Natural killer cell (primary cell): ENCODE data around the gene ARPP21. TPM values are rescaled to one million over a fixed set of nuclear protein-coding genes. Genes with fewer than 3 reads are reported as not detected.

Experiments used
- ATAC-seq, 3 donors: fragments of 150-1000 bp in 2 of 3; fragments of 200-7000 bp in 1 of 3; cut with Tn5 transposase; 1 replicate in 1 of 3; 2 replicates in 2 of 3; pipeline ENCODE4 v1.10.0; 2021; ENCODE audit warnings: mild to moderate bottlenecking in 2 of 3, moderate library complexity in 2 of 3
- DNase-seq, 2 donors: peaks; one replicate each; pipeline versions ENCODE4 v3.0.0 to v3.0.0-alpha.2; 2013 to 2021; ENCODE audit warnings: mixed read lengths in 1 of 2
- H3K27ac ChIP-seq: one replicate; pipeline ENCODE4 v1.5.1; 2013; ENCODE audit warnings: mild to moderate bottlenecking, low read length
- H3K27me3 ChIP-seq: one replicate; pipeline ENCODE4 v1.6.1; 2013; ENCODE audit warnings: low read length; ENCODE audit not compliant: control insufficient read depth, insufficient read depth
- H3K36me3 ChIP-seq: one replicate; pipeline ENCODE4 v1.6.1; 2013; ENCODE audit warnings: low read length; ENCODE audit not compliant: control insufficient read depth, insufficient read depth
- H3K4me1 ChIP-seq: one replicate; pipeline ENCODE4 v1.6.1; 2013; ENCODE audit warnings: low read length; ENCODE audit not compliant: control insufficient read depth, insufficient read depth
- H3K4me3 ChIP-seq: one replicate; pipeline ENCODE4 v1.5.1; 2013; ENCODE audit warnings: low read length
- H3K9me3 ChIP-seq: one replicate; pipeline ENCODE4 v1.6.1; 2013; ENCODE audit warnings: low read length; ENCODE audit not compliant: control insufficient read depth, insufficient read depth
- H3K27ac Mint-ChIP-seq, 2 donors: one replicate each; pipeline ENCODE4 v1.8.0; 2022; ENCODE audit warnings: mild to moderate bottlenecking in 2 of 2, mixed read lengths in 2 of 2, moderate library complexity in 1 of 2
- H3K27me3 Mint-ChIP-seq, 2 donors: one replicate each; pipeline ENCODE4 v1.8.0; 2022; ENCODE audit warnings: low read depth in 2 of 2, mixed read lengths in 2 of 2
- H3K36me3 Mint-ChIP-seq: one replicate; pipeline ENCODE4 v1.8.0; 2022; ENCODE audit warnings: mixed read lengths
- H3K4me1 Mint-ChIP-seq, 2 donors: one replicate each; pipeline ENCODE4 v1.8.0; 2022; ENCODE audit warnings: mixed read lengths in 2 of 2
- H3K4me3 Mint-ChIP-seq: one replicate; pipeline ENCODE4 v1.8.0; 2022; ENCODE audit warnings: mild to moderate bottlenecking, moderate library complexity, mixed read lengths
- H3K9me3 Mint-ChIP-seq, 2 donors: one replicate each; pipeline ENCODE4 v1.8.0; 2022; ENCODE audit warnings: mixed read lengths in 2 of 2
- CTCF ChIP-seq: fragments of 200-600 bp; IDR thresholded peaks from one replicate; pipeline ENCODE4 v1.8.0; 2022; ENCODE audit warnings: antibody characterized with exemption
- WGBS: methylation state at CpG from one replicate; pipeline ENCODE4 v1.1.7; 2013; ENCODE audit warnings: missing lambda C conversion rate; ENCODE audit not compliant: insufficient coverage; 5-methylcytosine and 5-hydroxymethylcytosine counted together
- intact Hi-C: fragments of 100-400 bp; cut with micrococcal nuclease; formaldehyde crosslinking; loops from one replicate; pipeline ENCODE4 v1.14.2; 2022
- total RNA-seq, 4 donors: library from RNA; stranded (reverse); fragments of 120-200 nt in 1 of 4; gene quantifications; one replicate each; pipeline versions ENCODE4 v1.2.3 to v1.2.4, GENCODE V29; 2013 to 2022

Gene ARPP21
- total RNA-seq, 3 donors from 2014 or later (not counting 1 experiment from before 2014, with no cell fraction given): not detected

DNA sequence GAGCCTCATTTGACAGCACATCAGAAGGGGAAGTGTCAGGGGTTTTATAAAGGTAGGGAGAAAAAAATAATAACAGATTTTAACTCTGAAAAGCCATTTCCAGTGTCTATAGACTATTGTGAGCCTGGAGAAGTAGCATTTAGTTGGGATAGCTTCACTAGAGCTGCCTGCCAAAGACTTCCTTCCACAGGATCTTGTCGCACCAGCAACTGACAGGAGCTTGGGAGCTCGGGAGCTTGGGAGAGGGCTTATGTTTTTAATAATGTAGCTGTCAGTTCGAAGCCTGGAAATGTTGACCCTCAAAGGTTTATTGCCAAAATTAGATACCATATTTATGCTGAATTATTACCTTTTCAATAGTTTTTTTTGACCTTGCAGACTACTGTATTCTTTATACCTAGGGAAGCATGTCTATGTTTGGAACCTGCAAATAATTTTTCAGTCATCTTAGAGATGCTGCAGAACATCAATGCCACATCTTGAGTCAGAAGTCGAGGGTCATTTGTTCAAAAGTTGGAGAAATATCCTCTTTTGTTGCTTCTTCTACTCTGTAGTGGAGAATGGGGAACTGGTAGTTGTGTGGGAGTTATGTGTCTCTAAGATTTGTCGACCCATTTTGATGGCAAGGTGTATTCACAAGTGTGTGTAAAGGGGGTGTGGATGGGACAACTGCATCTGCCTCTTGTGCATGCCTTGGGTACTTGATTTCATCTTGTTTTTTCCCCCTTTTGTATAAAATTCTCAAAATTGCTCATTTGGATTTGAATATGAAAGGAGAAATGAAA lies 41.7 kb downstream of the ARPP21 start:
- WGBS: 57% methylated on average over 5 of the region's 5 CpGs
- peaks cover 2 to 12% of the 10 kb centered on the region in 2 donors for H3K9me3 Mint-ChIP-seq

GRCh38 chr3:35685153-35685552 lies 45.8 kb downstream of the ARPP21 start:
- intact Hi-C loops: no loop called here
- H3K36me3 ChIP-seq: no peaks in the 10 kb centered on the region
- no peaks in the 10 kb centered on the region for H3K36me3 Mint-ChIP-seq
- H3K4me3 Mint-ChIP-seq: no peak overlapping the region
- no peaks in the 10 kb centered on the region for H3K4me1 Mint-ChIP-seq
- no peaks in the 10 kb centered on the region for H3K9me3 ChIP-seq
- no peak for TF ChIP-seq CTCF
- H3K4me3 ChIP-seq: no peak overlapping the region
- H3K9me3 Mint-ChIP-seq: peaks cover 0 to 11% of the 10 kb centered on the region in 2 donors
- no peaks in the 10 kb centered on the region for H3K27me3 Mint-ChIP-seq
- 94% methylated on average over 3 of the region's 3 CpGs for WGBS
- no peak overlapping the region for H3K27ac Mint-ChIP-seq
- DNase-seq: no peak
- no peak overlapping the region for H3K27ac ChIP-seq
- no peaks in the 10 kb centered on the region for H3K4me1 ChIP-seq
- no peak for ATAC-seq
- H3K27me3 ChIP-seq: no peaks in the 10 kb centered on the region

More for the DNA sequence above, 41.7 kb downstream of the ARPP21 start:
- no peaks in the 10 kb centered on the region for H3K4me1 Mint-ChIP-seq
- H3K4me3 Mint-ChIP-seq: no peak overlapping the region
- ATAC-seq: no peak
- H3K36me3 ChIP-seq: no peaks in the 10 kb centered on the region
- no peaks in the 10 kb centered on the region for H3K27me3 Mint-ChIP-seq
- H3K27me3 ChIP-seq: no peaks in the 10 kb centered on the region
- H3K9me3 ChIP-seq: no peaks in the 10 kb centered on the region
- no peak for DNase-seq
- no peak overlapping the region for H3K4me3 ChIP-seq
- no peaks in the 10 kb centered on the region for H3K36me3 Mint-ChIP-seq
- intact Hi-C loops: no loop called here
- no peak overlapping the region for H3K27ac Mint-ChIP-seq
- no peaks in the 10 kb centered on the region for H3K4me1 ChIP-seq
- TF ChIP-seq CTCF: no peak
- no peak overlapping the region for H3K27ac ChIP-seq

- Histone ChIP-seq H3K4me1 (no peaks in the 10 kb centered on the region), H3K9me3 (no peaks in the 10 kb centered on the region), H3K4me3 (no peak overlapping the region), H3K36me3 (no peaks in the 10 kb centered on the region), H3K27ac (no peak overlapping the region), H3K27me3 (no peaks in the 10 kb centered on the region)
- no peak for TF ChIP-seq CTCF
- 80% methylated on average over 1 of the region's 3 CpGs for WGBS
- no peak overlapping the region for H3K4me3 Mint-ChIP-seq
- H3K4me1 Mint-ChIP-seq: no peaks in the 10 kb centered on the region
- DNase-seq (no peak), ATAC-seq (no peak)
- H3K27ac Mint-ChIP-seq: no peak overlapping the region
- no peaks in the 10 kb centered on the region for H3K36me3 Mint-ChIP-seq
- H3K27me3 Mint-ChIP-seq: no peaks in the 10 kb centered on the region
- peaks cover 2 to 5% of the 10 kb centered on the region in 2 donors for H3K9me3 Mint-ChIP-seq
- intact Hi-C loops: no loop called here
These were observed 49.5 kb downstream of the ARPP21 start for GRCh38 chr3:35688826-35689225.

- no peaks in the 10 kb centered on the region for H3K36me3 ChIP-seq
- H3K4me1 Mint-ChIP-seq: no peaks in the 10 kb centered on the region
- no peaks in the 10 kb centered on the region for H3K27me3 ChIP-seq
- no peaks in the 10 kb centered on the region for H3K36me3 Mint-ChIP-seq
- intact Hi-C loops: no loop called here
- WGBS: 86% methylated on average over 4 of the region's 4 CpGs
- H3K27ac ChIP-seq: no peak overlapping the region
- peaks cover 2 to 5% of the 10 kb centered on the region in 2 donors for H3K9me3 Mint-ChIP-seq
- no peak overlapping the region for H3K4me3 Mint-ChIP-seq
- no peaks in the 10 kb centered on the region for H3K9me3 ChIP-seq
- no peak overlapping the region for H3K4me3 ChIP-seq
- no peak for ATAC-seq
- H3K27me3 Mint-ChIP-seq: no peaks in the 10 kb centered on the region
- TF ChIP-seq CTCF: no peak
- H3K4me1 ChIP-seq: no peaks in the 10 kb centered on the region
- DNase-seq: no peak
- no peak overlapping the region for H3K27ac Mint-ChIP-seq
These were observed 50.9 kb downstream of the ARPP21 start for GRCh38 chr3:35690271-35690670.
